Astrocyte (in vitro differentiated cells and primary cell): ENCODE results near the gene TNXB. TPM values are rescaled to one million over a fixed set of nuclear protein-coding genes. Genes with fewer than 3 reads are reported as not detected.

Source experiments
- DNase-seq: peaks from one replicate; pipeline ENCODE4 v3.0.0-alpha.2; 2010; ENCODE audit warnings: low read depth
- FAIRE-seq: peaks from 2 replicates; lab custom pipeline; 2011; peaks lifted over from hg19 to GRCh38; lab: Jason Lieb, UNC
- H2AFZ ChIP-seq: 2 replicates; pipeline ENCODE4 v1.6.0; 2012; ENCODE audit warnings: low read depth, low read length, inconsistent platforms
- H3K27ac ChIP-seq: 2 replicates; pipeline ENCODE4 v1.5.1; 2011; ENCODE audit warnings: low read depth, low read length, inconsistent platforms
- H3K27me3 ChIP-seq: 2 replicates; pipeline ENCODE4 v1.6.0; 2011; ENCODE audit warnings: low read length, inconsistent platforms; ENCODE audit not compliant: insufficient read depth
- H3K36me3 ChIP-seq: 2 replicates; pipeline ENCODE4 v1.5.1; 2011; ENCODE audit warnings: low read length, inconsistent platforms; ENCODE audit not compliant: insufficient read depth
- H3K4me1 ChIP-seq: 2 replicates; pipeline ENCODE4 v1.5.1; 2011; ENCODE audit warnings: low read length, inconsistent platforms; ENCODE audit not compliant: insufficient read depth
- H3K4me2 ChIP-seq: 2 replicates; pipeline ENCODE4 v1.6.0; 2012; ENCODE audit warnings: low read length, inconsistent platforms
- H3K4me3 ChIP-seq: 2 replicates; pipeline ENCODE4 v1.5.1; 2011; ENCODE audit warnings: low read depth, mild to moderate bottlenecking, low read length, inconsistent platforms; ENCODE audit not compliant: insufficient read depth
- H3K79me2 ChIP-seq: 2 replicates; pipeline ENCODE4 v1.6.0; 2012; ENCODE audit warnings: mild to moderate bottlenecking, low read length, inconsistent platforms; ENCODE audit not compliant: insufficient read depth
- H3K9ac ChIP-seq: 2 replicates; pipeline ENCODE4 v1.6.0; 2012; ENCODE audit warnings: mild to moderate bottlenecking, low read length, inconsistent platforms
- H3K9me3 ChIP-seq: 2 replicates; pipeline ENCODE4 v1.5.1; 2012; ENCODE audit warnings: low read depth, mild to moderate bottlenecking, low read length, inconsistent platforms; ENCODE audit not compliant: insufficient read depth
- H4K20me1 ChIP-seq: 2 replicates; pipeline ENCODE4 v1.6.0; 2012; ENCODE audit warnings: low read length, inconsistent platforms; ENCODE audit not compliant: insufficient read depth
- H3K27ac Mint-ChIP-seq: one replicate; pipeline ENCODE4 v1.8.0; 2021; ENCODE audit warnings: mild to moderate bottlenecking, mixed read lengths; ENCODE audit not compliant: unreplicated experiment
- H3K27me3 Mint-ChIP-seq: one replicate; pipeline ENCODE4 v1.8.0; 2021; ENCODE audit warnings: low read depth, mixed read lengths; ENCODE audit not compliant: unreplicated experiment
- H3K36me3 Mint-ChIP-seq: one replicate; pipeline ENCODE4 v1.8.0; 2021; ENCODE audit warnings: low read depth, mixed read lengths; ENCODE audit not compliant: unreplicated experiment
- H3K4me1 Mint-ChIP-seq: one replicate; pipeline ENCODE4 v1.8.0; 2021; ENCODE audit warnings: low read depth, mixed read lengths; ENCODE audit not compliant: unreplicated experiment
- H3K4me3 Mint-ChIP-seq: one replicate; pipeline ENCODE4 v1.8.0; 2021; ENCODE audit warnings: mild to moderate bottlenecking, moderate library complexity, mixed read lengths; ENCODE audit not compliant: unreplicated experiment
- H3K9me3 Mint-ChIP-seq: one replicate; pipeline ENCODE4 v1.8.0; 2021; ENCODE audit warnings: mild to moderate bottlenecking, mixed read lengths; ENCODE audit not compliant: unreplicated experiment
- CTCF ChIP-seq: IDR thresholded peaks from 2 replicates; pipeline ENCODE4 v1.5.1; 2011; ENCODE audit warnings: low read depth, mild to moderate bottlenecking, inconsistent platforms, low read length, moderate library complexity; ENCODE audit not compliant: insufficient read depth
- EZH2 ChIP-seq: IDR thresholded peaks from 2 replicates; pipeline ENCODE4 v1.6.1; 2012; ENCODE audit warnings: mild to moderate bottlenecking, low read length, inconsistent platforms; ENCODE audit not compliant: insufficient read depth
- total RNA-seq: library from RNA; stranded (reverse); gene quantifications from 2 replicates; pipeline ENCODE4 v1.2.1, GENCODE V29; 2021

The TNXB gene
- total RNA-seq, 1 donor from 2014 or later, result 2.3 TPM

DNA sequence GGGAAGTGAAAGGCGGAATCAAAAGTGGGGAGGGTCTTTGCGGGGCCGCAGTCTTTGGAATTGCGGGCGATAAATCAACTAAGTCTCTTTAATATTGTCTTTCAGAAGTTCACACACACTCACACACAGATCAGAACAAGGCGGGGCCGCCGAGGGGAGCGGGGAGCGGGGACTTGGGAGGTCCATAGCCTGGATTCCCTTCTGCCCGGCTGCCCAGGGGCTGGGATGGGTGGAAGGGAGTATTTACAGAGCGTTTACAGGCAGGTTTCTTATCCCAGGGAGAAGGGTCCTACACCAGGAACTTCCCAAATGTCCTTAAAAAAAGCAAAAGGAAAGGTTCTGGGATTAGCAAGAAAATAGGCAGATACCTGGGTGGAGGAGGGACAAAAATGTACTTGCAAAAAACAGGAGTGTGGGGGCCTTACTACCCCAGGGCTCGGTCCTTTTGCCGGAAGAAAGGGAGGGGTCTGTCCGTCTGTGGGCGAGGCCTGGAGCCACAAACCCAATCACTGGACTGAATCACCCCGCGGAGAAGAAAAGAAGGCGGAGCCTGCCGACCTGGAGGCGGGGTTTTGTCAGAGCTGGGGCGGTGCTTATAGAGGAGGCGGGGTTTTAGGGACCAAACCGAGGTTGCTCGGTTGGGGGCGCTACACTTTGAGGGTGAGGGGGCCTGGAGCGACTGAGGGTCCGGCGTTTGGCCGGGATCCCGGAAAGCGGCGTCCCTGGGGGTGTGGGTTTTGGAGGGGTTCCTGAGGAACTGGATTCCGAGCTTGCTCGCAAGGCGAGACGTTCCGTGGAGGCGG, 39.4 kb upstream of the TNXB start:
- Histone ChIP-seq H3K9ac (no peak overlapping the region), H3K36me3 (no peaks in the 10 kb centered on the region), H3K27me3 (peaks cover 37% of the 10 kb centered on the region), H3K79me2 (no peaks in the 10 kb centered on the region), H3K4me2 (peak overlapping the region; percentile 66), H4K20me1 (no peaks in the 10 kb centered on the region), H3K4me1 (peaks cover 16% of the 10 kb centered on the region), H2AFZ (peak overlapping the region; percentile 61), H3K9me3 (no peaks in the 10 kb centered on the region), H3K27ac (no peak overlapping the region), H3K4me3 (peak overlapping the region; percentile 35)
- Mint-ChIP-seq H3K27me3 (peaks cover 33% of the 10 kb centered on the region), H3K27ac (no peak overlapping the region), H3K9me3 (peaks cover 9% of the 10 kb centered on the region), H3K4me3 (peak overlapping the region; percentile 71), H3K36me3 (peaks cover 6% of the 10 kb centered on the region), H3K4me1 (peaks cover 22% of the 10 kb centered on the region)
- DNase-seq (peak; percentile 6), FAIRE-seq (no peak)
- TF ChIP-seq CTCF (no peak), EZH2 (peak; percentile 27)

- Histone ChIP-seq H3K9me3 (no peaks in the 10 kb centered on the region), H2AFZ (no peak overlapping the region), H3K27ac (no peak overlapping the region), H3K9ac (no peak overlapping the region), H3K4me3 (no peak overlapping the region), H3K36me3 (no peaks in the 10 kb centered on the region), H4K20me1 (no peaks in the 10 kb centered on the region), H3K4me1 (peaks cover 7% of the 10 kb centered on the region), H3K79me2 (no peaks in the 10 kb centered on the region), H3K4me2 (peak overlapping the region; percentile 66), H3K27me3 (peaks cover 37% of the 10 kb centered on the region)
- TF ChIP-seq CTCF, result no peak
- no peak for TF ChIP-seq EZH2
- FAIRE-seq (no peak), DNase-seq (no peak)
- Mint-ChIP-seq H3K9me3 (peaks cover 9% of the 10 kb centered on the region), H3K4me1 (peaks cover 15% of the 10 kb centered on the region), H3K36me3 (peaks cover 6% of the 10 kb centered on the region), H3K4me3 (no peak overlapping the region), H3K27ac (peak overlapping the region; percentile 53), H3K27me3 (peaks cover 33% of the 10 kb centered on the region)
These were observed 38.4 kb upstream of the TNXB start for GRCh38 chr6:32147401-32148132.
